HepG2 (cell line): Measurements from ENCODE around the gene ABHD17A. TPM values are rescaled to one million over a fixed set of nuclear protein-coding genes. Genes with fewer than 3 reads are reported as not detected.

Source experiments
- EED ChIP-seq: sonication (generic); formaldehyde crosslinking; IDR thresholded peaks from 2 replicates; pipeline ENCODE4 v1.5.0; 2020; ENCODE audit warnings: mild to moderate bottlenecking, missing genetic modification reagents
- FOXK2 ChIP-seq: fragments of 450-650 bp; IDR thresholded peaks from 2 replicates; pipeline ENCODE4 v1.6.1; 2016
- HNRNPLL ChIP-seq: fragments of 200-400 bp; formaldehyde crosslinking; IDR thresholded peaks from 2 replicates; pipeline ENCODE4 v1.6.1; 2017; ENCODE audit warnings: mild to moderate bottlenecking, low read depth, low read length; ENCODE audit not compliant: poor library complexity, severe bottlenecking
- IKZF4 ChIP-seq: sonication (generic); formaldehyde crosslinking; IDR thresholded peaks from 2 replicates; pipeline ENCODE4 v1.5.1; 2020; ENCODE audit warnings: borderline replicate concordance, mild to moderate bottlenecking, low read depth, missing genetic modification reagents; ENCODE audit errors: not compliant biosample characterization
- MLLT10 ChIP-seq: sonication (generic); formaldehyde crosslinking; IDR thresholded peaks from 2 replicates; pipeline ENCODE4 v1.4.0; 2020; ENCODE audit warnings: missing genetic modification reagents
- POGZ ChIP-seq: sonication (generic); formaldehyde crosslinking; IDR thresholded peaks from 2 replicates; pipeline ENCODE4 v1.4.0; 2020; ENCODE audit warnings: mild to moderate bottlenecking, missing genetic modification reagents
- RBM39 ChIP-seq: fragments of 200-400 bp; formaldehyde crosslinking; IDR thresholded peaks from one replicate; pipeline ENCODE4 v1.6.1; 2018; ENCODE audit warnings: antibody characterized with exemption, mild to moderate bottlenecking, low read depth, low read length; ENCODE audit not compliant: poor library complexity, severe bottlenecking
- SMARCC2 ChIP-seq: fragments of 450-650 bp; IDR thresholded peaks from 2 replicates; pipeline ENCODE4 v1.6.1; 2017; ENCODE audit warnings: antibody characterized with exemption, mild to moderate bottlenecking
- TBP ChIP-seq: sonication (generic); formaldehyde crosslinking; IDR thresholded peaks from 2 replicates; pipeline ENCODE4 v1.5.0; 2020; ENCODE audit warnings: missing genetic modification reagents
- TBX3 ChIP-seq: fragments of 450-650 bp; IDR thresholded peaks from 2 replicates; pipeline ENCODE4 v1.6.1; 2017; ENCODE audit warnings: antibody characterized with exemption, mild to moderate bottlenecking, inconsistent platforms, borderline replicate concordance
- U2AF2 ChIP-seq: fragments of 200-400 bp; formaldehyde crosslinking; IDR thresholded peaks from 2 replicates; pipeline ENCODE4 v1.6.1; 2017; ENCODE audit warnings: low read depth, mild to moderate bottlenecking, low read length
- ZFP36L1 ChIP-seq: sonication (generic); formaldehyde crosslinking; IDR thresholded peaks from 2 replicates; pipeline ENCODE4 v1.8.0; 2022; ENCODE audit warnings: mild to moderate bottlenecking, missing genetic modification reagents, moderate library complexity
- ZNF124 ChIP-seq: sonication (generic); formaldehyde crosslinking; IDR thresholded peaks from 2 replicates; pipeline ENCODE4 v1.4.0; 2020; ENCODE audit warnings: missing genetic modification reagents
- ZNF343 ChIP-seq: sonication (generic); formaldehyde crosslinking; IDR thresholded peaks from 2 replicates; pipeline ENCODE4 v1.4.0; 2020; ENCODE audit warnings: mild to moderate bottlenecking, missing genetic modification reagents
- ZNF615 ChIP-seq: sonication (generic); formaldehyde crosslinking; IDR thresholded peaks from 2 replicates; pipeline ENCODE4 v1.5.0; 2020; ENCODE audit warnings: mild to moderate bottlenecking, missing genetic modification reagents, borderline replicate concordance
- ZNF75D ChIP-seq: sonication (generic); formaldehyde crosslinking; IDR thresholded peaks from 2 replicates; pipeline ENCODE4 v1.8.1; 2023; ENCODE audit warnings: missing genetic modification reagents, mild to moderate bottlenecking, borderline replicate concordance
- polyA plus RNA-seq, 8 experiments: library from polyadenylated mRNA; depleted of rRNA in 3 of 8; stranded (reverse) in 7 of 8; unstranded in 1 of 8; fragments of >200 nt; fragmentation: Illumina TruSeq in 4 of 8; extraction: Trizol in 4 of 8; gene quantifications; 2 replicates each; pipeline versions ENCODE4 v1.2.1 to v1.2.3, GENCODE V29; 2011 to 2016; ENCODE audit warnings: low read depth in 4 of 8, missing spikeins in 1 of 8, mixed read lengths in 1 of 8; ENCODE audit not compliant: insufficient read depth in 1 of 8
- total RNA-seq, 5 experiments: library from RNA; depleted of rRNA; stranded (reverse); fragments of >200 nt; fragmentation: Illumina TruSeq; extraction: Trizol; gene quantifications; 2 replicates each; pipeline ENCODE4 v1.2.3, GENCODE V29; 2016; ENCODE audit warnings: low read depth in 1 of 5
- TF ChIP-seq, protein P1 (sequence below): sonication (generic); formaldehyde crosslinking; IDR thresholded peaks from 2 replicates; pipeline ENCODE4 v1.8.0; 2022; ENCODE audit warnings: mild to moderate bottlenecking, missing genetic modification reagents, moderate library complexity
- TF ChIP-seq, protein P2 (sequence below): sonication (generic); formaldehyde crosslinking; IDR thresholded peaks from 2 replicates; pipeline ENCODE4 v1.4.0; 2020; ENCODE audit warnings: low read depth, mild to moderate bottlenecking, missing genetic modification reagents
- TF ChIP-seq, protein P3 (sequence below): IDR thresholded peaks from 2 replicates; pipeline ENCODE4 v1.6.1; 2016; ENCODE audit warnings: low read depth, missing genetic modification reagents, missing compliant biosample characterization
- TF ChIP-seq, protein P4 (sequence below): sonication (generic); formaldehyde crosslinking; IDR thresholded peaks from 2 replicates; pipeline ENCODE4 v1.8.0; 2022; ENCODE audit warnings: missing genetic modification reagents, low read depth, mild to moderate bottlenecking, borderline replicate concordance
- TF ChIP-seq, protein P5 (sequence below): sonication (generic); formaldehyde crosslinking; IDR thresholded peaks from 2 replicates; pipeline ENCODE4 v1.4.0; 2020; ENCODE audit warnings: missing genetic modification reagents, borderline replicate concordance

ABHD17A gene
- total and polyA plus RNA-seq, 2 of the 13 experiments (the other 11 are each of a cell fraction or from before 2014, with no cell fraction given), result 27.7 to 40.8 TPM

DNA sequence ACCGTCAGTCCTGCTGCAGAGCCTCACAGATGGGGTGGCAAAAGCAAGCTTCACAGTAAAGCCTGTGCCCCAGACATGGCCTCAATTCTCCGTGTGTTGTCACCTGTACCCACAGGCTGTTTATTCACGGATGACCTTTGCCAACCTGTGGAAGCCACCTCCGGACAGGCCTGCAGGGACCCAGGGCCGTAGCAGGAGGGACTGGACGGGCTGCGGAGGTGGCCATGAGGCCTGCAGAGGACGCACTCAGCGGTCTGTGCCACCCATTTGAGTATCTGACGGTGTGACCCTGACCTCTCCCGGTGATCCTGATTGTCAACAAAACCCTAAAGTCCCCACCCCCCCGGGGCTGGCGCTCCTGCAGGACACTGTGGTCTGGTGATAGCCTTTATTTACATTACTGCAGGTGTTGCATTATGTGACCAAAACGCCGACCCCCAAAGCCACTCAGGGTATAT, 14.1 kb downstream of the ABHD17A start (continued):
- TF ChIP-seq, protein P1, sequence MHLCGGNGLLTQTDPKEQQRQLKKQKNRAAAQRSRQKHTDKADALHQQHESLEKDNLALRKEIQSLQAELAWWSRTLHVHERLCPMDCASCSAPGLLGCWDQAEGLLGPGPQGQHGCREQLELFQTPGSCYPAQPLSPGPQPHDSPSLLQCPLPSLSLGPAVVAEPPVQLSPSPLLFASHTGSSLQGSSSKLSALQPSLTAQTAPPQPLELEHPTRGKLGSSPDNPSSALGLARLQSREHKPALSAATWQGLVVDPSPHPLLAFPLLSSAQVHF (CRISPR knock-in tag), result no peak
- no peak for TF ChIP-seq EED
- no peak for TF ChIP-seq POGZ (CRISPR knock-in tag)
- no peak for TF ChIP-seq U2AF2
- TF ChIP-seq MLLT10 (CRISPR knock-in tag), result no peak
- no peak for TF ChIP-seq IKZF4
- TF ChIP-seq, protein P2, sequence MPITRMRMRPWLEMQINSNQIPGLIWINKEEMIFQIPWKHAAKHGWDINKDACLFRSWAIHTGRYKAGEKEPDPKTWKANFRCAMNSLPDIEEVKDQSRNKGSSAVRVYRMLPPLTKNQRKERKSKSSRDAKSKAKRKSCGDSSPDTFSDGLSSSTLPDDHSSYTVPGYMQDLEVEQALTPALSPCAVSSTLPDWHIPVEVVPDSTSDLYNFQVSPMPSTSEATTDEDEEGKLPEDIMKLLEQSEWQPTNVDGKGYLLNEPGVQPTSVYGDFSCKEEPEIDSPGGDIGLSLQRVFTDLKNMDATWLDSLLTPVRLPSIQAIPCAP (CRISPR knock-in tag), result no peak
- no peak for TF ChIP-seq ZFP36L1
- peak; percentile 49; the same call in 1 of the 2 replicates for TF ChIP-seq TBX3
- TF ChIP-seq, protein P3, sequence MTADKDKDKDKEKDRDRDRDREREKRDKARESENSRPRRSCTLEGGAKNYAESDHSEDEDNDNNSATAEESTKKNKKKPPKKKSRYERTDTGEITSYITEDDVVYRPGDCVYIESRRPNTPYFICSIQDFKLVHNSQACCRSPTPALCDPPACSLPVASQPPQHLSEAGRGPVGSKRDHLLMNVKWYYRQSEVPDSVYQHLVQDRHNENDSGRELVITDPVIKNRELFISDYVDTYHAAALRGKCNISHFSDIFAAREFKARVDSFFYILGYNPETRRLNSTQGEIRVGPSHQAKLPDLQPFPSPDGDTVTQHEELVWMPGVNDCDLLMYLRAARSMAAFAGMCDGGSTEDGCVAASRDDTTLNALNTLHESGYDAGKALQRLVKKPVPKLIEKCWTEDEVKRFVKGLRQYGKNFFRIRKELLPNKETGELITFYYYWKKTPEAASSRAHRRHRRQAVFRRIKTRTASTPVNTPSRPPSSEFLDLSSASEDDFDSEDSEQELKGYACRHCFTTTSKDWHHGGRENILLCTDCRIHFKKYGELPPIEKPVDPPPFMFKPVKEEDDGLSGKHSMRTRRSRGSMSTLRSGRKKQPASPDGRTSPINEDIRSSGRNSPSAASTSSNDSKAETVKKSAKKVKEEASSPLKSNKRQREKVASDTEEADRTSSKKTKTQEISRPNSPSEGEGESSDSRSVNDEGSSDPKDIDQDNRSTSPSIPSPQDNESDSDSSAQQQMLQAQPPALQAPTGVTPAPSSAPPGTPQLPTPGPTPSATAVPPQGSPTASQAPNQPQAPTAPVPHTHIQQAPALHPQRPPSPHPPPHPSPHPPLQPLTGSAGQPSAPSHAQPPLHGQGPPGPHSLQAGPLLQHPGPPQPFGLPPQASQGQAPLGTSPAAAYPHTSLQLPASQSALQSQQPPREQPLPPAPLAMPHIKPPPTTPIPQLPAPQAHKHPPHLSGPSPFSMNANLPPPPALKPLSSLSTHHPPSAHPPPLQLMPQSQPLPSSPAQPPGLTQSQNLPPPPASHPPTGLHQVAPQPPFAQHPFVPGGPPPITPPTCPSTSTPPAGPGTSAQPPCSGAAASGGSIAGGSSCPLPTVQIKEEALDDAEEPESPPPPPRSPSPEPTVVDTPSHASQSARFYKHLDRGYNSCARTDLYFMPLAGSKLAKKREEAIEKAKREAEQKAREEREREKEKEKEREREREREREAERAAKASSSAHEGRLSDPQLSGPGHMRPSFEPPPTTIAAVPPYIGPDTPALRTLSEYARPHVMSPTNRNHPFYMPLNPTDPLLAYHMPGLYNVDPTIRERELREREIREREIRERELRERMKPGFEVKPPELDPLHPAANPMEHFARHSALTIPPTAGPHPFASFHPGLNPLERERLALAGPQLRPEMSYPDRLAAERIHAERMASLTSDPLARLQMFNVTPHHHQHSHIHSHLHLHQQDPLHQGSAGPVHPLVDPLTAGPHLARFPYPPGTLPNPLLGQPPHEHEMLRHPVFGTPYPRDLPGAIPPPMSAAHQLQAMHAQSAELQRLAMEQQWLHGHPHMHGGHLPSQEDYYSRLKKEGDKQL, result no peak
- TF ChIP-seq ZNF343 (CRISPR knock-in tag), result 0 out of 2 replicates have a peak, but pooled peaks have one; percentile 33
- TF ChIP-seq RBM39, result no peak
- TF ChIP-seq ZNF124 (CRISPR knock-in tag), result peak; percentile 76; the same call in 1 of the 2 replicates
- TF ChIP-seq FOXK2, result no peak
- TF ChIP-seq ZNF75D (CRISPR knock-in tag), result no peak
- TF ChIP-seq ZNF615 (CRISPR knock-in tag), result no peak
- TF ChIP-seq HNRNPLL, result peak; percentile 58
- TF ChIP-seq, protein P4, sequence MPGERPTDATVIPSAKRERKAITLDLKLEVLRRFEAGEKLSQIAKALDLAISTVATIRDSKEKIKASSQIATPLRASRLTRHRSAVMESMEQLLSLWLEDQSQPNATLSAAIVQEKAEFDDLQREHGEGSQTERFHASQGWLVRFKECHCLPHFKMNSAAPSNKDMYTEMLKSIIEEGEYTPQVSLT, result no peak
- no peak for TF ChIP-seq SMARCC2
- TF ChIP-seq TBP (CRISPR knock-in tag), result no peak
- TF ChIP-seq, protein P5, sequence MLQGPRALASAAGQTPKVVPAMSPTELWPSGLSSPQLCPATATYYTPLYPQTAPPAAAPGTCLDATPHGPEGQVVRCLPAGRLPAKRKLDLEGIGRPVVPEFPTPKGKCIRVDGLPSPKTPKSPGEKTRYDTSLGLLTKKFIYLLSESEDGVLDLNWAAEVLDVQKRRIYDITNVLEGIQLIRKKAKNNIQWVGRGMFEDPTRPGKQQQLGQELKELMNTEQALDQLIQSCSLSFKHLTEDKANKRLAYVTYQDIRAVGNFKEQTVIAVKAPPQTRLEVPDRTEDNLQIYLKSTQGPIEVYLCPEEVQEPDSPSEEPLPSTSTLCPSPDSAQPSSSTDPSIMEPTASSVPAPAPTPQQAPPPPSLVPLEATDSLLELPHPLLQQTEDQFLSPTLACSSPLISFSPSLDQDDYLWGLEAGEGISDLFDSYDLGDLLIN, result no peak
